Hepatocyte (in vitro differentiated cells): Measurements from ENCODE around the gene MGARP.

Experiments used
- EZH2 ChIP-seq: fragments of 200-600 bp; sonication (generic); IDR thresholded peaks from 2 replicates; pipeline ENCODE4 v1.6.1; 2016; ENCODE audit warnings: antibody characterized with exemption, mild to moderate bottlenecking, borderline replicate concordance
- TF ChIP-seq, protein P1 (sequence below): fragments of 200-600 bp; sonication (generic); IDR thresholded peaks from 2 replicates; pipeline ENCODE4 v1.5.1; 2016; ENCODE audit warnings: antibody characterized with exemption, mild to moderate bottlenecking; ENCODE audit not compliant: poor library complexity

DNA sequence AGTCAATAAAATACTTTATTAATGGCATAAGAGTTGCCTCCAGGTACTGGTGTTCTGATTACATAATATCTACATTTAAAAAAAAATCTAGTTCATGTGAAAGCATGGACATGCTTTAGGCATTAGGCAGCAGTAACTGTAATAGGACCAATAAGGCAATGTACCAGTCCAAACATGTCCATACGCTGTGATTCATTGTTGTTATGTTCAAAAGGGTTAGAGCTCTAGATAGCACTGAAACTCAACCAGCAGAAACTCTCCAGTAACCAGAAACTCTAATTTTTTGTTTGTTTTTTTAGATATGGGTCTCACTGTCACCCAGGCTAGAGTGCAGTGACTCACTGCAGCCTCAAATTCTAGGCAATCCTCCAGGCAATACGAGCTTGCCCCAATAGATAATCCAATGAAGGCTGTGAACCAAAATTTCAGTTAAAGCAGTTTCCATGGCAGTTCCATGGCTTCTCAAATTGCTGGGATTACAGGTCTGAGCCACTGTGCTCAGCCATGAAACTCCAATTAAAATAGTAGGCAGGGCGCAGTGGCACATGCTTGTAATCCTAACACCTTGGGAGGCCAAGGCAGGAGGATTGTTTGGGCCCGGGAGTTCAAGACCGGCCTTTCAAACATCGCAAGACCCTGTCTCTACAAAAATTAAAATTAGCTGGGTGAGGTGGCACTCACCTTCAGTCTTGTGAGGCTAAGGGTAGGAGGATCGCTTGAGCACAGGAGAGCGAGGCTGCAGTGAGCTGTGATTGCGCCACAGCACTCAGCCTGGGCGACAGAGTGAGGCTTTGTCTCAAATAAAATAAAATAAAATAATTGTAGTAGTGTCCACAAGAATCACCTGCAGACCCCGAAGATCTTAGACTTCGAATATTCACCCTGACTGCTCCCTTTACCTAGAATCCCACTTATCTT lies 36.3 kb downstream of the MGARP start:
- TF ChIP-seq, protein P1, sequence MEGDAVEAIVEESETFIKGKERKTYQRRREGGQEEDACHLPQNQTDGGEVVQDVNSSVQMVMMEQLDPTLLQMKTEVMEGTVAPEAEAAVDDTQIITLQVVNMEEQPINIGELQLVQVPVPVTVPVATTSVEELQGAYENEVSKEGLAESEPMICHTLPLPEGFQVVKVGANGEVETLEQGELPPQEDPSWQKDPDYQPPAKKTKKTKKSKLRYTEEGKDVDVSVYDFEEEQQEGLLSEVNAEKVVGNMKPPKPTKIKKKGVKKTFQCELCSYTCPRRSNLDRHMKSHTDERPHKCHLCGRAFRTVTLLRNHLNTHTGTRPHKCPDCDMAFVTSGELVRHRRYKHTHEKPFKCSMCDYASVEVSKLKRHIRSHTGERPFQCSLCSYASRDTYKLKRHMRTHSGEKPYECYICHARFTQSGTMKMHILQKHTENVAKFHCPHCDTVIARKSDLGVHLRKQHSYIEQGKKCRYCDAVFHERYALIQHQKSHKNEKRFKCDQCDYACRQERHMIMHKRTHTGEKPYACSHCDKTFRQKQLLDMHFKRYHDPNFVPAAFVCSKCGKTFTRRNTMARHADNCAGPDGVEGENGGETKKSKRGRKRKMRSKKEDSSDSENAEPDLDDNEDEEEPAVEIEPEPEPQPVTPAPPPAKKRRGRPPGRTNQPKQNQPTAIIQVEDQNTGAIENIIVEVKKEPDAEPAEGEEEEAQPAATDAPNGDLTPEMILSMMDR: no peak
- TF ChIP-seq EZH2: no peak
